ENCODE data around the gene U2SURP. TPM values are rescaled to one million over a fixed set of nuclear protein-coding genes. Genes with fewer than 3 reads are reported as not detected.

U2SURP gene
- total RNA-seq, 2 experiments from 2014 or later: 160 to 174 TPM

GRCh38 chr3:143078883-143079282 is 77.5 kb downstream of the U2SURP start:
- intact Hi-C loops (cut with micrococcal nuclease): no loop called here
- Mint-ChIP-seq H3K9me3 (no peaks in the 10 kb centered on the region), H3K27me3 (no peaks in the 10 kb centered on the region), H3K36me3 (ENCODE audit: low read depth) (no peaks in the 10 kb centered on the region), H3K4me1 (ENCODE audit: low read depth) (peaks cover 7% of the 10 kb centered on the region), H3K27ac (no peak overlapping the region), H3K4me3 (no peak overlapping the region)
- CTCF ChIA-PET: interaction anchor here (1.1 kb wide), 1 partner anchor 9 kb away, joined by 3 read pairs; no protein-coding TSS in a partner anchor
- POLR2A ChIA-PET: no interaction called here
- no peak for ATAC-seq
- TF ChIP-seq CTCF (IDR thresholded peaks at IDR 0.05): no peak
- DNase-seq: no peak

DNA sequence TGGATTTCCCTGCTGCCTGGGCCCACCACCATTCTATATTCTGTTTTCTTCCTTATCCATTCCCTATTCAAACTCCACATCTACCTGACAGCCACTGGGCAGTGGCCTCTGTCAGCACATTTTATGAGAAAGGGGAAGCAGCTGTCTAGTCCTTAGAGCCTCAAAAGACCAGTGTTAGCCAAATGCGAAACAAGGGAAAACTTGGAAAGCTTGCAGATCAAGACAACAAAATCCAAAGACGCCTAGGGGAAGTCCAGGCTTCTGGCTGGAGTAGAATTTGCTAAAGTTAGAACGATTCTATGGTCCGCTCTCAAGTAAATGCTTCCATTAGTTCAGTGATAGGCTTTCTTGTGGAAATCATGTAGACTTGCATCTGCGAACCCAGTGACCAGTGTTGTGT is 78.8 kb downstream of the U2SURP start:
- ChIA-PET CTCF (no interaction called here), POLR2A (no interaction called here)
- Mint-ChIP-seq H3K4me1 (ENCODE audit: low read depth) (peaks cover 7% of the 10 kb centered on the region), H3K9me3 (no peaks in the 10 kb centered on the region), H3K36me3 (ENCODE audit: low read depth) (no peaks in the 10 kb centered on the region), H3K4me3 (no peak overlapping the region), H3K27ac (no peak overlapping the region), H3K27me3 (no peaks in the 10 kb centered on the region)
- ATAC-seq (no peak), DNase-seq (no peak)
- TF ChIP-seq CTCF (IDR thresholded peaks at IDR 0.05): no peak
- intact Hi-C loops (cut with micrococcal nuclease): no loop called here

DNA sequence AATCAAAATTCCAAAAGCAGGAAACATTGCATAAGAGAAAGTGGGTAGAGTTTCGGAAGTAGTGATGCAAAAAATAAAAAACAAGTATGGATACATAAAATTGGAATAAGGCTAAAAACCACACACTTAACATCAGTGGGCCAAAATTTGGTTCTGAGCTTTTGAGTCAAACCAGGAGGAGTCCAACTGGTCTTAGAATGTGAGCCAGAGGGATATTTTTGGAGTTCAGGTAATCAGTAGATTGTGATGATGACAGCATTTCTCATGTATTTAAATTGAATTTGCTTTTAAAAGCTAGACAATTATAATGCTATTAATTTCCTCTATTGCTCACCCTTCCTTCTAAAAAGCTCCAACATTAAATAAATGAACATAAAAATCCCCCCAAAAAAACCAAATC is 80.0 kb downstream of the U2SURP start:
- no peak overlapping the region for H3K4me3 Mint-ChIP-seq
- H3K36me3 Mint-ChIP-seq (ENCODE audit: low read depth): no peaks in the 10 kb centered on the region
- H3K27me3 Mint-ChIP-seq: no peaks in the 10 kb centered on the region
- peaks cover 7% of the 10 kb centered on the region for H3K4me1 Mint-ChIP-seq (ENCODE audit: low read depth)
- CTCF ChIA-PET: interaction anchor here (1.1 kb wide), 1 partner anchor 136 kb away, joined by 3 read pairs; no protein-coding TSS in a partner anchor
- no peak overlapping the region for H3K27ac Mint-ChIP-seq
- DNase-seq: no peak
- POLR2A ChIA-PET: interaction anchor here (1.1 to 1.4 kb wide), 2 partner anchors 15 to 22 kb away, joined by 3 to 5 read pairs; no protein-coding TSS in a partner anchor
- intact Hi-C loops (cut with micrococcal nuclease): no loop called here
- no peaks in the 10 kb centered on the region for H3K9me3 Mint-ChIP-seq
- ATAC-seq: no peak
- TF ChIP-seq CTCF (IDR thresholded peaks at IDR 0.05): no peak

GRCh38 chr3:143081844-143082778 is 80.7 kb downstream of the U2SURP start:
- H3K27ac Mint-ChIP-seq: peak overlapping the region; percentile 71
- no peaks in the 10 kb centered on the region for H3K36me3 Mint-ChIP-seq (ENCODE audit: low read depth)
- peaks cover 7% of the 10 kb centered on the region for H3K4me1 Mint-ChIP-seq (ENCODE audit: low read depth)
- peak overlapping the region; percentile 35 for H3K4me3 Mint-ChIP-seq
- ATAC-seq (peak; percentile 81), DNase-seq (peak; percentile 16)
- intact Hi-C loops (cut with micrococcal nuclease): no loop called here
- ChIA-PET CTCF (interaction anchor here (1.1 kb wide), 1 partner anchor 135 kb away, joined by 3 read pairs; no protein-coding TSS in a partner anchor), POLR2A (interaction anchor here (1.4 kb wide), 1 partner anchor 21 kb away, joined by 3 read pairs; no protein-coding TSS in a partner anchor)
- no peaks in the 10 kb centered on the region for H3K27me3 Mint-ChIP-seq
- no peaks in the 10 kb centered on the region for H3K9me3 Mint-ChIP-seq
- TF ChIP-seq CTCF (IDR thresholded peaks at IDR 0.05): no peak

- no peak for TF ChIP-seq CTCF (IDR thresholded peaks at IDR 0.05)
- H3K36me3 Mint-ChIP-seq (ENCODE audit: low read depth): no peaks in the 10 kb centered on the region
- H3K9me3 Mint-ChIP-seq: no peaks in the 10 kb centered on the region
- intact Hi-C loops (cut with micrococcal nuclease): no loop called here
- H3K4me1 Mint-ChIP-seq (ENCODE audit: low read depth): peaks cover 5% of the 10 kb centered on the region
- ChIA-PET POLR2A (no interaction called here), CTCF (no interaction called here)
- no peak overlapping the region for H3K4me3 Mint-ChIP-seq
- H3K27ac Mint-ChIP-seq: no peak overlapping the region
- DNase-seq (no peak), ATAC-seq (no peak)
- H3K27me3 Mint-ChIP-seq: no peaks in the 10 kb centered on the region
Measured at GRCh38 chr3:143083781-143084180, 82.4 kb downstream of the U2SURP start.
